Stomach (tissue), 4 donors: Measurements from ENCODE around the gene SERBP1.

ENCODE experiments used
- POLR2A ChIP-seq, 4 donors: fragments of 450-650 bp; IDR thresholded peaks; one replicate each; pipeline ENCODE4 v1.6.1; 2016; ENCODE audit warnings: antibody characterized with exemption in 4 of 4, control low read depth in 2 of 4, mild to moderate bottlenecking in 1 of 4, moderate library complexity in 1 of 4
- POLR2AphosphoS5 ChIP-seq, 3 donors: sonication (generic); formaldehyde crosslinking; IDR thresholded peaks; one replicate each; pipeline ENCODE4 v1.6.1; 2016; ENCODE audit warnings: antibody characterized with exemption in 3 of 3
- TF ChIP-seq, protein P1 (sequence below), 7 experiments: fragments of 450-650 bp in 4 of 7; fragments of 200-600 bp in 3 of 7; sonication (generic) in 3 of 7; IDR thresholded peaks; one replicate each; pipeline ENCODE4 v1.5.1; 2016 to 2019; ENCODE audit warnings: antibody characterized with exemption in 7 of 7, control low read depth in 2 of 7, mild to moderate bottlenecking in 1 of 7

DNA sequence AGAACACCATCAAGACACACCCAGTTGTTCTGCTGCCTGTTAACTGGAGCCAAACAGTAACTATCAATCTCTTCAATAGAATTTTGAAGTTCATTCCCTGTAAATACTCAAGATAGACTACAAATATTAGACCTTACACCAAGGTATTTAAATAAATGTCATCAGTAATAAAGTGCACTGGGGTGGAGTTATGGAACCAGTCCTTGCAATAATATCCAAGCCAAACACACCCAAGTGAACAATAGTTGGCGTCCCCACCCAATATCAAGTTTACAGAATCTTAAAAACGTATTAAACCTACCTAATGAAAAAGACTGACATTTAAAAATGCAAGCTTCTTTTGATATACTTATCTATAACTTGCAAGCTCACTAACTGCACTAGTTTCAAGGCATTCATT lies 2.7 kb downstream of the SERBP1 start:
- no peak for TF ChIP-seq POLR2AphosphoS5 (IDR thresholded peaks at IDR 0.05)
- TF ChIP-seq, protein P1, sequence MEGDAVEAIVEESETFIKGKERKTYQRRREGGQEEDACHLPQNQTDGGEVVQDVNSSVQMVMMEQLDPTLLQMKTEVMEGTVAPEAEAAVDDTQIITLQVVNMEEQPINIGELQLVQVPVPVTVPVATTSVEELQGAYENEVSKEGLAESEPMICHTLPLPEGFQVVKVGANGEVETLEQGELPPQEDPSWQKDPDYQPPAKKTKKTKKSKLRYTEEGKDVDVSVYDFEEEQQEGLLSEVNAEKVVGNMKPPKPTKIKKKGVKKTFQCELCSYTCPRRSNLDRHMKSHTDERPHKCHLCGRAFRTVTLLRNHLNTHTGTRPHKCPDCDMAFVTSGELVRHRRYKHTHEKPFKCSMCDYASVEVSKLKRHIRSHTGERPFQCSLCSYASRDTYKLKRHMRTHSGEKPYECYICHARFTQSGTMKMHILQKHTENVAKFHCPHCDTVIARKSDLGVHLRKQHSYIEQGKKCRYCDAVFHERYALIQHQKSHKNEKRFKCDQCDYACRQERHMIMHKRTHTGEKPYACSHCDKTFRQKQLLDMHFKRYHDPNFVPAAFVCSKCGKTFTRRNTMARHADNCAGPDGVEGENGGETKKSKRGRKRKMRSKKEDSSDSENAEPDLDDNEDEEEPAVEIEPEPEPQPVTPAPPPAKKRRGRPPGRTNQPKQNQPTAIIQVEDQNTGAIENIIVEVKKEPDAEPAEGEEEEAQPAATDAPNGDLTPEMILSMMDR (IDR thresholded peaks at IDR 0.05), result no peak
- TF ChIP-seq POLR2A (IDR thresholded peaks at IDR 0.05), result no peak
